ENCODE data around the gene EYA4.

DNA sequence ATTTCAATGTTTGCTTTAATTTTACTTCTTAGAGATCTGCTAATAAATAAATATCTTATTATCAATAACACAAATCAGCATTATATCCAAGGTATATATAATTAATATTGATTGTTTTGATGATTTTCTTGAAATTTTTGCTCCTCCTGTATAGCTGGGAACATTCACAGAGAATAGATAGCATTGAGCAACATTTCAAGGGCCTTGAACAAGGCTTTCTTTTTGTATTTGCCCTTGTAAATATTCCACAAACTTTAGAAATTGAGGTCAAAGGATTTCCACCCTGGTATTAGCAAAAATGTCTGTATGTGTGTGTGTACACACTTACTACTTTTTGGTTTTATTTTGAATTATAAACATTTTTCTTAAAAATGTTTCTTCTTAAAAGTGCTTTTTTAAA is 205.6 kb downstream of the EYA4 start:
- TF ChIP-seq MAFK (IDR thresholded peaks at IDR 0.05; ENCODE audit: partially characterized antibody) (no peak), TFCP2L1 (CRISPR knock-in tag; IDR thresholded peaks at IDR 0.05) (no peak)
